GM21381 (cell line): ENCODE results near the gene RCOR2.

Experiments used
- ATAC-seq: cut with Tn5 transposase; IDR thresholded peaks from one replicate; pipeline ENCODE4 v1.9.1; 2021; ENCODE audit warnings: mild to moderate bottlenecking, moderate library complexity; ENCODE audit not compliant: unreplicated experiment

RCOR2 gene

GRCh38 chr11:63907808-63908530 lies 9.0 kb downstream of the RCOR2 start:
- no peak for ATAC-seq

GRCh38 chr11:63907063-63907462 lies 9.9 kb downstream of the RCOR2 start:
- ATAC-seq = no peak

- no peak for ATAC-seq
Measured at GRCh38 chr11:63906585-63906984, 10.4 kb downstream of the RCOR2 start.

GRCh38 chr11:63906087-63906486 lies 10.9 kb downstream of the RCOR2 start:
- ATAC-seq = no peak

- ATAC-seq = no peak
Measured at GRCh38 chr11:63905179-63905578, 11.8 kb downstream of the RCOR2 start.

GRCh38 chr11:63904743-63905142 lies 12.2 kb downstream of the RCOR2 start:
- ATAC-seq = no peak

GRCh38 chr11:63903884-63904283 lies 13.1 kb downstream of the RCOR2 start:
- ATAC-seq = no peak

- no peak for ATAC-seq
Measured at GRCh38 chr11:63901660-63902059, 15.3 kb downstream of the RCOR2 start.

- no peak for ATAC-seq
Measured at GRCh38 chr11:63897459-63898146, 19.4 kb downstream of the RCOR2 start.

GRCh38 chr11:63896071-63896470 lies 20.9 kb downstream of the RCOR2 start:
- ATAC-seq = no peak

GRCh38 chr11:63893355-63893754 lies 23.6 kb downstream of the RCOR2 start:
- ATAC-seq = no peak

GRCh38 chr11:63892228-63892627 lies 24.7 kb downstream of the RCOR2 start:
- no peak for ATAC-seq

- no peak for ATAC-seq
Measured at GRCh38 chr11:63890368-63890767, 26.6 kb downstream of the RCOR2 start.

GRCh38 chr11:63889344-63889743 lies 27.6 kb downstream of the RCOR2 start:
- ATAC-seq = no peak

GRCh38 chr11:63888170-63889086 lies 28.5 kb downstream of the RCOR2 start:
- peak; percentile 60 for ATAC-seq

- no peak for ATAC-seq
Measured at GRCh38 chr11:63887386-63887999, 29.5 kb downstream of the RCOR2 start.

GRCh38 chr11:63884196-63884932 lies 32.6 kb downstream of the RCOR2 start:
- ATAC-seq = no peak

- no peak for ATAC-seq
Measured at GRCh38 chr11:63883791-63884190, 33.2 kb downstream of the RCOR2 start.

- ATAC-seq = no peak
Measured at GRCh38 chr11:63882555-63883242, 34.3 kb downstream of the RCOR2 start.

- no peak for ATAC-seq
Measured at GRCh38 chr11:63880403-63880790, 36.6 kb downstream of the RCOR2 start.
